HL-60/S4 treated with phorbol 12-myristate 13-acetate at 8.2 ng/mL for 4 days and 3 days (cell line): ENCODE measurements around the gene CUL1.
"Not testable (repeated sequence)": the region's sequence is repeated elsewhere in the genome, so short reads cannot be mapped to it uniquely, and the experiment has no call there.

Source experiments
- in situ Hi-C: fragments of 300-500 bp; cut with MboI; formaldehyde crosslinking; loops from 2 replicates; pipeline ENCODE4 v1.15.0; 2022; ENCODE audit warnings: low sequenced_read_pairs

Gene CUL1

DNA sequence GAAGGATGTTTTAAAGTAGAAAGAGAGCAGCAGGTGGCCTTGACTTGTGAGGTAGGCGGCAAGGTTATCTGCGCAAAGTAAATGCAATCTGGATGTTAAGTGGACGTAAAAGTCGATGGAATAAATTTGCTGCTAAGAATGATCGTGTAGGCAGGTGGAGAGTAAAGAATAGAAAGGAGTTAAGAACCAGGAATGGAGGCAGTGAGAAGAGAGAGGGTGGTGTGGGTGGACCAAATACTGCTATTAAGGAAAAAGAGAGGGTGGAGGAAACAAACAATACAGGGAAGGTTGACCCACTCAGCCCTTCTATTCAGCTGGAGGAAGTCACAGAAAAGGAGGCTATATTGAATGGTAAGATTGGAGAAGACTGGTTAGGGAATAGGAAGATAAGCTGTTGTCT is 1.9 kb upstream of the CUL1 start:
- in situ Hi-C loops, result no loop called here

DNA sequence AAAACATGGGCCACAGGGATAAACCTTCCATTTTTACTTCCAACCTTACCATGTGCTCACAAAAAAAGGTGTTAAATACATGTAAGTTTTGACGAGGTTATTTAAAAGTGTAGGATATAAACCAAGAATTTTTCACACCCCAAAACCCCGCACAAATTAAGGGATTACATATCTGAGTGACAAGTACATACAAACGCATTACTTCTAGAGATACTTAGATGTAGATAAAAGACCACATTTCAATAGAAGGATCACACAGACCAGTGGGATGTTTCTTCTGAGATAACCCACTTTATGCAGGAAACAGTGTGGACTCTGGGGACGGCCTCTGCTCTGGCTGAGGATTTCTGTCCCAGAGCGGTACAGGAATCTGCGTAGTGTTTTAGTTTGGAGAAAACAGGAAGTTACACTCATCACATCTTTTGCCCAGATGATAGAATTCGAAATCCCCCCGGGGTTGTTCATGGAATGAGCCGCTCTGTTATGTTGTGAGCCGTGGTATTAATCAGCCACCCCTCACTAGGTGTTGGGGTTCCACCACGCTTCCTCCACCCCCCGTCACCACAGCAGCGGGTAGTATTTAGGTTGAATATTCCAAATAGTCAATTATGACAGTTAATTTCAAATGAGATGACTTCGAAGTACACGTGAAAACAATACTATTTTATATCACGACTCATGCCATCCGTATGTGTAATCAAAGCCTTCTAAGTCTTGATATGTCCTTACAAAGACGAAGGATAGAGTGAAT is 1.3 kb upstream of the CUL1 start:
- in situ Hi-C loops, result no loop called here

DNA sequence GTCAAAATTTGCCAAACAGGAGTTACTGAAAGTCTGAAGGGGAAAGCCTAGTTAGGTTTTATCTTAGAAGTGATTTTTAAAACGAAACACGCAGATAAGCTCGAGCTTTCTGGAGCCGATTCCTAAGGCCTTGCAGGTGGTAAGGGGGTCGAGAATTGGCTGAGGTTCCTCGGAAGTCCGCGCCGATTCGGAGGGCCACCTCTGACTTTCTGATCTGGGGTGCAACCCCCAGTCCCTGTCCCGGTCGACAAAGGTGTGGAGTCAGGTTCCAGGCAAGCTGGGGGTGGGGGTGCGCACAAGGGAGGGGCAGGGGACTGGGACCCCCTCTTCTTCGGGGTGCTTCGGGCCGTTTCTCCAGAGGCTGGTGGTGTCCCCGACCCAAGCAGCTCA is 701 bp upstream of the CUL1 start:
- in situ Hi-C loops, result no loop called here

DNA sequence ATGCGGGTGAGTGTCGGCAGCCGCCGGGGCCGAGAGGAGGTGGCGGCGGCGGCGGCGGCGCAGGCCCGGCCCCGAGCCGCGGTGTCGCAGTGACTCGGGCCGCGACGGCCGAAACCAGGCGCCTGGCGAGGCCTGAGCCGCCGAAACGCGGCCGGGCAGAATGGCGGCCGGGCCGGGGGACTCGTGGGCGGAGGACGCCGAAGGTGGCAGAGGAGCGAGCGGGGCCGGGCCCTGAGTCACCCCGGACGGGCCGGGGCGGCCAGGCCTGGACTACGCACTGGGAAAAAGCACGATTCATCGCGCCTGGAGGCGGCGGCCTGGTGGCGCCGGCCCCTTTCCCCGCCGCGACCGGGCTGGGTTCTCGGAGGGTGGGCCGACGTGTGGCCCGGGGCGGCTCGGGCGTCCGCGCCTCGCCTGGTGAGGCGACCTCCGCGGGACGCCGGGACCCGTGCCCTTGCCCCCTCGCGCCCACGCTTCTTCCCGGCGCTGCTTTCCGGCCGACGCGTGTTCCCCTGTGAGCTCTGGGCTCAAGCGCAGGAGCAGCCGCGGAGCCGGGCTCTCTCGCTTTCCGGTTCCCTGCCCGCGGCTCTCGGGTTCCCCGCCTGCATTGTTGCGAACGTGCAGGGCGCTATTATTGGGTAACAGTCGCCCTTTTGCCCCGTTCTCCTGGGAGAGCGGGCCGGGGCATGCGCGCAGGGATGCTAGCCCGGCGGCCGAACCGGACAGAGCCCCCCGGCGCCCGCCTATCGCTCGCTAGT is 500 bp downstream of the CUL1 start:
- in situ Hi-C loops, result no loop called here

DNA sequence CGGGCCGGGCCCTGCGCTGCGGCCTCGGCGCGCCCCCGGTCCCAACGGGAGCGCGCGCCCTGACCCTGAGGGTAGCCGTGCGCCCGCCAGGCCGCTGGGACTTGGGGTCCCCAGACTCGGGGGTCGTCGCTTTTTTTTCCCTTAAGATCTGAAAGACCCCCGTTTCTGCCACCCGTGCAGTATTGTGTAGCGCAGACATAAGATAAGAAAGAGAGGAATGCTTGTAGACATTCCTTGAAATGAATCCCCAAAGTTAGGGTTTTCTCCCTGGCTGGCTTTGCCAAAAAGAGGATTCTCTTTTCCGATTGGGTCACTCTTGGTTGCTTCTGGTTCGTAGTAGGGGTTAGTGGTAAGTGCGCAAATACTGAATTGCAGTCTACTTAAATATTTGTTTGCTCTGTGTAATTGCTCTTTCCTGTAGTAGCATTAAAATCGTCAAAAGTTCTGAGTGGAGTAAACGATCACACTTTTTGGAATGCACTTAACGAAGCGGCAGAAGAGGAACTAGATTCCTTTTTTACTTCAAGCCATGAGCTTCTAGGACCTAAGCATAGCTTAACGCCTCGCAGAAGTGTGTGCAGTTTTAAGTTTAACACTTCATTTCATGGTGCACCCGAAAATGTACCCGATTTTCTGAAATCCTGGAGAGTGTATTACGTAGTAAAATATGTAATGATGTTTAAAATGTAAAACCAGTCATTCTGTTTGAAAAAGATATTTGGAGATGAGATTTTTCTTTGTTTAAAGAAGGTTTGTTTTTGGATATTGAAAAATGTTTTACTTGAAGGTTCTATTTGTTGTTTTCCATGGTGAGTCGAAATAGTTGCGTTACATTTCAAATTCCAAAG is 1.3 kb downstream of the CUL1 start:
- in situ Hi-C loops, result no loop called here

DNA sequence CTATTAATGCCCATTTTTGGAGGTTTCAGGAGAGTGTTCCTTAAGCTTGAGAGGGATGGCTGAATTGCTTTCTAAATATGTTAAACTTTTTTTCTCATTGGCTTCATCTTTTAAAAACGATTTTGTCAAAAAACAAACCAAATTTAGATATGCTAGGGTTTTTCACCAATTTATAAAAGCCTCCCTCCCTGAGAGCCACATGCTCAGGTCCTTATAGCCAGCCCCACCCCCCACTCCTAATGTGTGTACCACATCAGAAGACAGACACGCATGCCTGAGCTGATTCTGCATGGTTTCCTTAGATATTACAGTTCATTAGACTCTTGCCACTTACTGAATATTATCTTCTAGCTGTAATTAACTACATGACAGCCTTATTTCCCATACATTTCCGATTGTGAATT is 2.0 kb downstream of the CUL1 start:
- in situ Hi-C loops, result no loop called here

DNA sequence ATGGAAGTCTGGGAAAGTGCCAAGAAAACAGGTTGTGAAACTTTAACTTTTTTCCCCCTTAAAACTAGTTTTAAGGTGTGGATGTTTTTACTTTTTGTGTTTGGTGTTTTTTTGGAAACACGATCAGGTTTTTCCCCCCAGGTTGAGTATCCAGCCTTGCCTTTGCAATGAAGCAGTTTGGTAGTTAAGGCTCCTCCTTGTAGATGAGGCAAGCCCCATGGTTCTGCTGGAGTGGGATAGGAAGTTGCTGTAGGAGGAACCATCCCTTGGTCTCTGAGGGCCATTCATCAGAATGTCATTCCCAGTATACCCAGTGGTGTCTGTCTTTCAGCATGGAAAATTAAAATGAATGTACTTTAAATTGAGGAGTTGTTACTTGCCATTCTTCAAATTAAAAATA is 2.7 kb downstream of the CUL1 start:
- in situ Hi-C loops, result no loop called here

DNA sequence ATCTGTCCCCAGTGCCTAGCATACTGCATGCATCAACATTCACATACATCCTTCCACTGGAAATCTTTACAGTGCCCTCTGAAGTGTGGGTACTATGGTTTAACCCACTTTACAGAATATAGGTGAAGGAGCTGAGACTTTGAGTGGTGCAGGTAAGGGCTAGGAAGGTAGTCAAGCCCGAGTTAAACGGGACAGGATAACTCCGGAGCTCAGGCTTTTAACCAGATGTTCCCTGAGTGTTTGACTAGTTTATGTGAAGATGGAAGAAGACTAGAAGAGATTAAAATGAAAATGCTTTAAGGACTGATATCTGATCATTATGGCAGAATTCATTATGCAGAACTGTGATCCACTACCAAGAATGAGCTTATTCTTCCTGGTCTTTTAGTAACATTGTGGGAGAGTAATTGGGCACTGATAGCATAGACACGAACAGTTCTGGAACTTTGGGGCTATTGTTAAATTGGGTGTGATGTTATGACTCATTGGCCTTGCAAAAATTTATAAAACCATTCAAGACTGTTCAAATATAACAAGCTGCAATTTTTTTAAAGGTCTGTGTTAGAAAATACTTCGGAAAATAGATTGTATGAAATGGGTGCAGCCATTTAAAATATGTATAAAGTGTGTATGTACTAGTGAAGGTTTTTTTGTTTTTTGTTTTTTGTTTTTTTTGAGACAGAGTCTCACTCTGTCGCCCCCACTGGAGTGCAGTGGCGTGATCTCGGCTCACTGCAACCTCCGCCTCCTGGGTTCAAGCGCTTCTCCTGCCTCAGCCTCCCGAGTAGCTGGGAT is 4.4 kb downstream of the CUL1 start:
- in situ Hi-C loops, result no loop called here

DNA sequence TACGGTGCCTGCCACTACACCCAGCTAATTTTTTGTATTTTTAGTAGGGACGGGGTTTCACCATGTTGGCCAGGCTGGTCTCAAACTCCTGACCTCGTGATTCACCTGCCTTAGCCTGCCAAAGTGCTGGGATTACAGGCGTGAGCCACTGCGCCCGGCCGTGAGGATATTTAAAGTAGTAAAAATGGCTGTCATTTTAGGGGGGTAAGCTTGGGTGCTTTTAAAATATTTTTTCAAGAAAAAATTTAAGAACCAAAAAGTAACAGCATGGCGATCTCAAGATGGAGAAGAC is 4.9 kb downstream of the CUL1 start:
- in situ Hi-C loops, result not testable (repeated sequence)

DNA sequence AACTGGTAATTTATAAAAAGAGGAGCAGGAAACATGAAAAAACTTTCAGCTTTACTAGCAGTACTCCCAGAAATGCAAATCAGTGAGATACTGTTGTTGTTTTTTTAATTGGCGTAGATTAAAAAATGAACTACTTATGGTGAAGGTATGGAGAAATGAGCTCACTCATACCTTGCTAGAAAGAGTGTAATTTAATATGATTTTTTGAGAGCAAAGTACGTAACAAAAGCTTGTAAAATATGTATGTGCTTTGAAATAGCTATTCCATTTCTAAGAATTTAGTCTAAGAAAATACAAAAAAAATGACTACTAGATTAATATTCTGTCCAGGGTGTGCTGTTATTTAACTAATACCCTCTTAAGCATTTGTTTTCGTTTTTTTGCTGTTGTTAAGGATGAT is 5.5 kb downstream of the CUL1 start:
- in situ Hi-C loops, result no loop called here

DNA sequence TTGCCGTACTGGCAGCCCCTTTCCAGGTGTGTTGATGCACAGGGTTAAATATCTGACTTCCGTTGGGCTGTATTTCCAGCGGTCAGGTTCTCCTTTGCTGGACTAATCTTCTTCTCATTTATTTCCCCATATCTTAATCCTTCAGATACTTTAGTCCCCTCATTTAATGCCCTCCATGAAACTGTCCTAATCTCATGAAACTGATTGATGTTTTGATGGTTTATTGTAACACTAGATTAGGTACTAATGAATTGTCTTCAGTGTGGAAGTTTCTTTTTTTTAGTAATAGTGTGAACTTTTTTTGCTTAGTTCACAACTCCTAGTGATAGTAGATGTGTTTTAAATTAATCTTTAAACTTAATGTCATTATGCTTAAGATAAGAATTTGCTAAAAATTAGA is 6.3 kb downstream of the CUL1 start:
- in situ Hi-C loops, result no loop called here

DNA sequence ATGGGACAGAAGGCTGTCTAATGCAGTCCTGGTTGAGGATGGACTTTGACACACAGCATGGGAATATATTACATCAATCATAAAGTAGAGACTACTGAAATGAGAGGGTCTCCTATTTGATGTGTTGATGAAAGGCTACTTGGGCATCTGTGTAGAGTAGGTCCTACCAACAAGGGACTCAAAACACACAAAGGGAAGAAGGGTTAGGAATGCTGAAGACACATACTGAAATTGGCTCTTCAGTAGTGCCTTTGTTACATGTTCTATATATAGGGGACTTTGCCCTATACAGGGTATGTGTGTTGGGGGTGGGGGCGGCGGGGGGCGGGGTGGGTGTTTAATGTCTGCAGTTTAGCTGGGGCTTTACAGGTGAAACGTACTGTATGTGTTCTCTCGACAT is 7.7 kb downstream of the CUL1 start:
- in situ Hi-C loops, result no loop called here

DNA sequence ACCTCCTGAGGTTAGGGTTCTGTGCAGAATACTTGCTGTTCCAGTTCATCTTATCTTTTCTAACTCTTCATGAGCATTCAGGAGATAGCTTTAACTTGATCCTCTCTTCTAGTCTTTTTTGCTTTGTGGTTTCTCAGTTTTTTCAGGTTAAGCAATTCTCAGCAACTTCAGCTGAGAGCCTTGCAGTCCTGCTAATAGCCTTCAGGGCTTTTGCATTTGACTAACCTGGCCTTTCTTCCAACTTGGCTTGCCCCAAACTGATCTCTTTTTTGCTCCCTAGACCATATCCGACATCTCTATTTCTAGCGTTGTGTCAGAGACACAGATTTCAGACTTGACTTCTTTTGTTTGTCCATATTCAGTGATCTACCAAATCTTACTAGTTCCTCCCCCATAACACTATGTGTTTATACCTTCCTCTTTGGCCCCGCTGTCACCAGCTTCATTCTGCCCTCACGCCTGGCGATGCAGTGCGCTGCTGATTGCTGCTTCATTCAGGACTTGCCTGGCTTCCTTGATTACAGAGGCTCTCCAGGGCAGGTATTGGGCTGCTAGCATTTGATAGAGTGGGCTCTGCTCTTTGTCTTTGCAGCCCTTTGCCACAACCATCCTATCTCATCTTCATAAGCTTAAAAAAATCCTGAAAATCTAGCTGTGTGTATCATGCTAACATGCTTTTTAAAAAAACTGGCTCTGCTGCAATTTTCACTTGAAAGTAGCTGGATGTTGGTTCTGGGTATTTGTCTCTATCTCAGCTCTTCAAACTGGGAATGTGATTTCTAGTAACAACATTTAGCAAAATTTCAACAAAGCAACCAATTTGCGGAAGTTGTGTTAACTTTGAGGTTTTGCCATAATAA is 9.6 kb downstream of the CUL1 start:
- in situ Hi-C loops, result no loop called here

DNA sequence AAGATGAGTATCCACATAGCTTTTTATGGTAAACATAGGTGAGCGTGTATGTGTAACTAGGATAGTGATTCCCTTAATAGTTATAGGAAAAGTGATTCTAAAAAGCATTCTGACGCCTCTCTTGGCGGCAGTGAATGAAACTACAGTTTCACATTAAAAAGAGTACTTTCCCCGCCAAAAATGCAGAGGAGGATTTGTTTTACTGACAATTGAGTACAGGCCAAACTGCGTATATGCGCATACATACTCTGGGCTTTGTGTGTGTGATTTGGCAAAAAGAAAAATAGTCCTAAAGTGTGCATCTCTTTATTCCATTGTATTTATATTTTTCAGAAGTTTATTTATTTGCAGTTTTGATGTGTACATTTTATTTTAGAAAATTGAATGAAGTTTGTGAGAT is 10.3 kb downstream of the CUL1 start:
- in situ Hi-C loops, result no loop called here

DNA sequence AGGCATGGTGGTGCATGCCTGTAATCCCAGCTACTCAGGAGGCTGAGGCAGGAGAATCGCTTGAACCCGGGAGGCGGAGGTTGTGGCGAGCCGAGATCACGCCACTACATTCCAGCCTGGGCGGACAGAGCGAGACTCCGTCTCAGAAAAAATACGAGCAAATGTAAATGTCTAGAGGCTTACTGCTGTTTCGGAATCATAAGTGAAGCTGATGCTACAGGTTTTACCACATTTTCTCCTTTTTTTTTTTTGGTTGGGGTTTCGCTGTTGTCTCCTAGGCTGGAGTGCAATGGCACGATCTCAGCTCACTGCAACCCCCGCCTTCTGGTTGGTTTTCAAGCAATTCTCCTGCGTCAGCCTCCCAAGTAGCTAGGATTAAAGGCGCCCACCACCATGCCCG is 11.7 kb downstream of the CUL1 start:
- in situ Hi-C loops, result not testable (repeated sequence)

DNA sequence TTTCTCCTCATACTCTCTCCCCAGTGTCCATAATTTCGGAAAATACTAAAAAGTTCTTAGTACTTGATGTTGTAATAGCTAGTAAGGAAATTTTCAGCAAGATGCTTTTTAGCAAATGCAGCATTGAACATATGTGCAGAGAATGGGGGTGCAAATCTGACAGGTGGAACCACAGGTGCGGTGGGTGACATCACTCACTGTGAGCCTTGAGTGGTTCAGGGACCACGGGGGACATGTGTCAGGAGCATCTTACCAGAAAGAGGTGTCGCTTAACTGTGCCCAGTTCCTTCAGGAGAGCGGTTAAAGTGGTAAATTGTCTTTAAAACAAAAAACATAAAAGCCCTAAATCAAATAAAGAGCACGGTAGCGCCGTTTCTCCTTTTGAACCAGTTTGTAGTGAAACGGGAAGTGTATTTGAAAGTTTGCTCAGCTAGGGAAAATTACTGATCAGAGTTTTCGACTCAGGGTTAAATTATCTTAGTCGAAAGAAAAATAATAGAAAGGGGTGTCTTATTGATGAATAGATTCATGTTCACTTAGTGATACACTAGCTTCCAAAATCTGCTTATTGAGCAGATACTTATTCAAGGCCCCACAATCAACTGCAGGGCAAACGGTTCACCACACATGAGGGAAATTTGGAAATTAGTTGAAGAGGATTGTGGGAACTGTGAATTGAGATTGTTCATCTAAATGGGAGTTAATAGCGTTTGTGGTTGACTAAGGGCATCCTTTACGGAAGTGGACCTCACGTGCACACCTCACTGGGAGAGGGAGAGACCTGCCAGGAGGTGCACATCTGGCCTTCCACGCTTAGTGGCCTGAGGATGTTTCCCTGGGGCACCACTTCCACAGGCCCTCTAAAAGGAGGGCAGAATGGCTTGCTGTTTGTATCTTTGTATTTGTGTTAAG is 12.7 kb downstream of the CUL1 start:
- in situ Hi-C loops, result no loop called here

DNA sequence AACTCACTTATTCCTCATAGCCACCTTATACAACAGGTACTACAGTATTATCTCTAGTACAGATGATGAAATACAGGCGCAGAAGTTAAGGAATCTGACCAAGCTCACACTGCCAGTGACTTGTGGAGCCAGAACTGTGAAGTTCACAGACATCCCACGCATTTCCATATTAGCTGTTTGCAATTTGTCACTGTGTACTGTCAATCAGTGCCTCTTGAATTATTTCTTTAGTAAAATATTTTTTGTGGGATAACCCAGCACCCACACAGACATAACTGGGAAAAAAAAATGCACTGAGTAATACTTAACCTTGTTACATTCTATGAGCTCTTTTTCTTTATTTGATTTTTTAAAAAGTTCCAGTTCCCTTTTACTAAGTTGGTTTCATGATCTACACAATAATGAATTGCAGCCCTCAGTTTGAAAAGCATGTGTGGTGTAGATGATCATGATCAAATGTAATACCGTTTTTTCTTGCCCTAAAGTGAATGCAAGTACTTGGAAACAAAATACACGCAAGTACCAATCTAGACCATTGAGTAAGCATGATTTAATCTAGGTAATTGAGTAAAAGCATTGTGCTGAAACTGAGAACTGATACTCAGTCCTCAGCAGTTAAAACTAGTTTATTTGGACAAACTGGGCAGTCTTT is 14.1 kb downstream of the CUL1 start:
- in situ Hi-C loops, result no loop called here

DNA sequence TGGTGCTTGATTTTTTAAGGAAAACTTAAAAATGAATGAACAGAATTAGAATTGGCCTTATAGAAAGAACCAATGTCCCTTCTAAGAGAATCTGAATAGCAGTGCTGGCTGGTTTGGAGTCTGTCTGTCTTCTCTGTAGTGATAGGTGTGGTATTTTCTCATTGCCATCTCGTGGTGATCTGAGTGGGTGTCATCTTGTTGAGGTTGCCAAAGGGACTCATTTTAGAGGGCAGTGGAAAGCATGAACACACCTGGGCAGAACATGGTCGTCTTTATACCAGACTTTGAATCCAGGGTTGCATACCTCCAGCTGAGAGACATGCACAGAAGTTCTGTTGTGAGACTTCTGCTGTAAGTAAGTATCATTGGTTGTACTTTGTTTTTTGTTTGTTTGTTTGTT is 15.8 kb downstream of the CUL1 start:
- in situ Hi-C loops, result no loop called here

DNA sequence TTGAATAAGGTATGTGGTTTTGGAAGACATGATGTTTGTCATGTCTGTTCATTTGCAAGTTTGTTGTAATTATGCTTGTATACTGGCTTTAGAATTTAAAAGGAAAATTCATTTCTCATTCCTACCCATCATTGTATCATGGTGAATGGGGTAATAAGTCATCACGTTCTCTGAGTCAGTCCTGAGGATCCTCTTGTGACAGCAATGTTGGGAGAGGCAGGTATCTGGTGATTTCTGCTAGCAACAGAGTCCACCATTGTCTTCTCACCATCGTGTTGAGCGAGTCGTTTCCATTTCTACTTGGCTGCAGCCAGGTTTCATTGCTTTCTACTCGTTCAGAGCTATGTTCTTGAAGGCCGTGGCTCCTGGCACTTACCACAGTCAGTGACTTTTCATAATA is 16.3 kb downstream of the CUL1 start:
- in situ Hi-C loops, result no loop called here
